ENCODE data around the gene TMEM37. TPM values are rescaled to one million over a fixed set of nuclear protein-coding genes. Genes with fewer than 3 reads are reported as not detected.

Gene TMEM37
- total and polyA plus RNA-seq, 9 of the 15 experiments (the other 6 are each of a cell fraction or from before 2014, with no cell fraction given), result 0.03 to 0.64 (median 0.31) TPM; not detected in 1

GRCh38 chr2:119453972-119454593 lies 22.4 kb downstream of the TMEM37 start:
- Histone ChIP-seq H3K4me2 (ENCODE audit: insufficient read depth, low read length) (no peak overlapping the region), H3K79me2 (ENCODE audit: control insufficient read depth, insufficient read depth, low read length) (no peaks in the 10 kb centered on the region), H3K36me3 (ENCODE audit: control insufficient read depth, insufficient read depth, low read length) (no peaks in the 10 kb centered on the region), H4K20me1 (replicated peaks; ENCODE audit: control insufficient read depth, insufficient read depth, low read length) (no peaks in the 10 kb centered on the region; the same call in 1 of the 2 replicates), H3K9ac (ENCODE audit: insufficient read depth in 1 of 2, low read depth in 2 of 2, low read length in 2 of 2) (no peak overlapping the region), H3K27me3 (ENCODE audit: control insufficient read depth in 2 of 2, insufficient read depth in 2 of 2, low read length in 2 of 2) (peaks cover 15 to 41% of the 10 kb centered on the region in 2 experiments; a peak in 4 of 5 replicates), H3K4me3 (no peak overlapping the region), H3K9me3 (replicated peaks; ENCODE audit: control insufficient read depth, insufficient read depth, low read depth, low read length) (no peaks in the 10 kb centered on the region), H2AFZ (ENCODE audit: low read depth, low read length) (no peak overlapping the region), H3K4me1 (replicated peaks in 1 of 2; ENCODE audit: control insufficient read depth in 2 of 2, insufficient read depth in 2 of 2, low read length in 2 of 2) (no peaks in the 10 kb centered on the region), H3K9me1 (ENCODE audit: control insufficient read depth, insufficient read depth, low read length) (no peaks in the 10 kb centered on the region), H3K27ac (ENCODE audit: extremely low read depth, low read depth, low read length) (no peak overlapping the region)
- POLR2A ChIA-PET, result interaction anchor here (0.8 kb wide), 1 partner anchor 9 kb away, joined by 3 read pairs; no protein-coding TSS in a partner anchor
- in situ Hi-C loops (cut with MboI) (no loop called here), intact Hi-C loops (cut with micrococcal nuclease) (no loop called here)
- ATAC-seq (no peak), FAIRE-seq (no peak), DNase-seq (ENCODE audit: extremely low read depth in 1 of 4, low spot score in 3 of 4) (no peak)
- TF ChIP-seq RUNX1 (IDR thresholded peaks at IDR 0.05; ENCODE audit: low read depth) (no peak), POLR2G (IDR thresholded peaks at IDR 0.05; ENCODE audit: low read depth, low read length) (no peak), ZNF133 (CRISPR knock-in tag; IDR thresholded peaks at IDR 0.05) (no peak), SPI1 (IDR thresholded peaks at IDR 0.05; ENCODE audit: borderline replicate concordance, low read depth, low read length) (no peak), ETV6 (IDR thresholded peaks at IDR 0.05; ENCODE audit: borderline replicate concordance in 1 of 2, low read depth in 2 of 2, low read length in 1 of 2) (no peak), ETV6 (CRISPR knock-in tag; IDR thresholded peaks at IDR 0.05; ENCODE audit: borderline replicate concordance) (no peak), NFATC3 (IDR thresholded peaks at IDR 0.05) (no peak), ARID4B (CRISPR knock-in tag; IDR thresholded peaks at IDR 0.05) (no peak), CBFB (CRISPR knock-in tag; IDR thresholded peaks at IDR 0.05) (no peak)
- CTCF ChIA-PET (ENCODE audit: low intra/inter-chr PET ratio), result no interaction called here
- 1% methylated on average over 12 of the region's 12 CpGs for WGBS (ENCODE audit: insufficient coverage, low coverage, missing lambda C conversion rate)
- BruUV-seq (replicated peaks), result no TSS peak

All from K562 (cell line).